Fibroblast of lung (primary cell): ENCODE results near the gene NFATC3. TPM values are rescaled to one million over a fixed set of nuclear protein-coding genes. Genes with fewer than 3 reads are reported as not detected.
"Not testable (repeated sequence)": the region's sequence is repeated elsewhere in the genome, so short reads cannot be mapped to it uniquely, and the experiment has no call there.

Experiments
- DNase-seq, 2 donors: peaks; one replicate each; pipeline versions ENCODE4 v3.0.0 to v3.0.0-alpha.2; 2010; ENCODE audit warnings: low read depth in 2 of 2
- H2AFZ ChIP-seq: 2 replicates; pipeline ENCODE4 v1.5.1; 2012; ENCODE audit warnings: low read length, control low read depth, inconsistent platforms
- H3K27ac ChIP-seq: 2 replicates; pipeline ENCODE4 v1.5.1; 2011; ENCODE audit warnings: low read length, control low read depth; ENCODE audit not compliant: insufficient read depth
- H3K27me3 ChIP-seq: 2 replicates; pipeline ENCODE4 v1.5.1; 2011; ENCODE audit warnings: mild to moderate bottlenecking, low read length; ENCODE audit not compliant: control insufficient read depth, insufficient read depth
- H3K36me3 ChIP-seq: 2 replicates; pipeline ENCODE4 v1.5.1; 2011; ENCODE audit warnings: low read length; ENCODE audit not compliant: control insufficient read depth, insufficient read depth
- H3K4me1 ChIP-seq: 2 replicates; pipeline ENCODE4 v1.5.1; 2011; ENCODE audit warnings: low read length; ENCODE audit not compliant: control insufficient read depth, insufficient read depth; ENCODE audit errors: extremely low read depth
- H3K4me2 ChIP-seq: 2 replicates; pipeline ENCODE4 v1.5.1; 2011; ENCODE audit warnings: low read length, control low read depth; ENCODE audit not compliant: insufficient read depth; ENCODE audit errors: extremely low read depth
- H3K4me3 ChIP-seq, 4 experiments: fragments of 200-600 bp in 1 of 4; sonication (generic) in 1 of 4; replicated peaks in 1 of 4; 2 replicates each; pipeline ENCODE4 v1.5.1; 2011 to 2016; ENCODE audit warnings: low read length in 4 of 4, low read depth in 3 of 4, mild to moderate bottlenecking in 3 of 4, control low read depth in 2 of 4, inconsistent platforms in 1 of 4, mixed read lengths in 1 of 4; ENCODE audit not compliant: insufficient read depth in 1 of 4; ENCODE audit errors: control extremely low read depth in 1 of 4
- H3K79me2 ChIP-seq: 2 replicates; pipeline ENCODE4 v1.5.1; 2012; ENCODE audit warnings: mild to moderate bottlenecking, low read length, inconsistent platforms; ENCODE audit not compliant: control insufficient read depth, insufficient read depth
- H3K9ac ChIP-seq: 2 replicates; pipeline ENCODE4 v1.5.1; 2011; ENCODE audit warnings: mild to moderate bottlenecking, low read length, control low read depth; ENCODE audit not compliant: insufficient read depth
- H3K9me3 ChIP-seq: 2 replicates; pipeline ENCODE4 v1.5.1; 2012; ENCODE audit warnings: low read depth, low read length; ENCODE audit not compliant: control insufficient read depth, insufficient read depth
- H4K20me1 ChIP-seq: 2 replicates; pipeline ENCODE4 v1.5.1; 2011; ENCODE audit warnings: low read length; ENCODE audit not compliant: control insufficient read depth, insufficient read depth; ENCODE audit errors: extremely low read depth
- EZH2 ChIP-seq: IDR thresholded peaks from 2 replicates; pipeline ENCODE4 v1.5.1; 2012; ENCODE audit warnings: low read length, control low read depth, mild to moderate bottlenecking; ENCODE audit errors: missing control alignments
- polyA plus RNA-seq, 2 donors: library from polyadenylated mRNA; depleted of rRNA in 1 of 2; stranded (reverse) in 1 of 2; unstranded in 1 of 2; fragments of >200 nt; gene quantifications; 2 replicates each; pipeline ENCODE4 v1.2.1, GENCODE V29; 2011 to 2012; ENCODE audit warnings: missing spikeins in 1 of 2
- total RNA-seq: library from RNA; depleted of rRNA; stranded (reverse); fragments of >200 nt; gene quantifications from 2 replicates; pipeline ENCODE4 v1.2.1, GENCODE V29; 2014
- TF ChIP-seq, protein P1 (sequence below), 2 donors: IDR thresholded peaks in 1 of 2; conservative IDR thresholded peaks in 1 of 2; 1 replicate in 1 of 2; 2 replicates in 1 of 2; pipeline ENCODE4 v1.5.1; 2011 to 2012; ENCODE audit warnings: low read length in 2 of 2, control low read depth in 1 of 2, inconsistent platforms in 1 of 2, low read depth in 1 of 2, mild to moderate bottlenecking in 1 of 2

Gene NFATC3
- total and polyA plus RNA-seq, 2 donors (not counting 1 experiment from before 2014, with no cell fraction given), result 9.6 to 10.6 TPM

DNA sequence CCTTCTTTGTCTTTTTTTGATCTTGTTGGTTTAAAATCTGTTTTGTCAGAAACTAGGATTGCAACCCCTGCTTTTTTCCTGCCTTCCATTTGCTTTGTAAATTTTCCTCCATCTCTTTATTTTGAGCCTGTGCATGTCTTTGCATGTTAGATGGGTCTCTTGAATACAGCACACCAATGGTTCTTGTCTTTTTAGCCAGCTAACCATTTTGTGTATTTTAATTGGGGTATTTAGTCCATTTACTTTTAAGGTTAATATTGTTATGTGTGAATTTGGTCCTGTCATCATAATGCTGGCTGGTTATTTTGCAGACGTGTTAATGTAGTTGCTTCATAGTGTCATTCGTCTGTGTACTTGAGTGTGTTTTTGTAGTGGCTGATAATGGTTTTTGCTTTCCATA is 26.2 kb downstream of the NFATC3 start:
- no peaks in the 10 kb centered on the region for H3K36me3 ChIP-seq
- H3K4me3 ChIP-seq, result no peak overlapping the region
- peaks cover 24% of the 10 kb centered on the region for H3K79me2 ChIP-seq
- H3K9ac ChIP-seq, result no peak overlapping the region
- H3K9me3 ChIP-seq, result no peaks in the 10 kb centered on the region
- no peaks in the 10 kb centered on the region for H4K20me1 ChIP-seq
- no peak overlapping the region for H2AFZ ChIP-seq
- TF ChIP-seq EZH2, result no peak
- TF ChIP-seq, protein P1, sequence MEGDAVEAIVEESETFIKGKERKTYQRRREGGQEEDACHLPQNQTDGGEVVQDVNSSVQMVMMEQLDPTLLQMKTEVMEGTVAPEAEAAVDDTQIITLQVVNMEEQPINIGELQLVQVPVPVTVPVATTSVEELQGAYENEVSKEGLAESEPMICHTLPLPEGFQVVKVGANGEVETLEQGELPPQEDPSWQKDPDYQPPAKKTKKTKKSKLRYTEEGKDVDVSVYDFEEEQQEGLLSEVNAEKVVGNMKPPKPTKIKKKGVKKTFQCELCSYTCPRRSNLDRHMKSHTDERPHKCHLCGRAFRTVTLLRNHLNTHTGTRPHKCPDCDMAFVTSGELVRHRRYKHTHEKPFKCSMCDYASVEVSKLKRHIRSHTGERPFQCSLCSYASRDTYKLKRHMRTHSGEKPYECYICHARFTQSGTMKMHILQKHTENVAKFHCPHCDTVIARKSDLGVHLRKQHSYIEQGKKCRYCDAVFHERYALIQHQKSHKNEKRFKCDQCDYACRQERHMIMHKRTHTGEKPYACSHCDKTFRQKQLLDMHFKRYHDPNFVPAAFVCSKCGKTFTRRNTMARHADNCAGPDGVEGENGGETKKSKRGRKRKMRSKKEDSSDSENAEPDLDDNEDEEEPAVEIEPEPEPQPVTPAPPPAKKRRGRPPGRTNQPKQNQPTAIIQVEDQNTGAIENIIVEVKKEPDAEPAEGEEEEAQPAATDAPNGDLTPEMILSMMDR (conservative IDR thresholded peaks at IDR 0.05 in 1 of 2, IDR thresholded peaks at IDR 0.05 in 1 of 2; ENCODE audit: low read depth in 1 of 2, low read length in 2 of 2), result no peak
- H3K4me1 ChIP-seq, result no peaks in the 10 kb centered on the region
- H3K27me3 ChIP-seq, result no peaks in the 10 kb centered on the region
- H3K27ac ChIP-seq, result no peak overlapping the region
- H3K4me2 ChIP-seq, result no peak overlapping the region
- no peak for DNase-seq

DNA sequence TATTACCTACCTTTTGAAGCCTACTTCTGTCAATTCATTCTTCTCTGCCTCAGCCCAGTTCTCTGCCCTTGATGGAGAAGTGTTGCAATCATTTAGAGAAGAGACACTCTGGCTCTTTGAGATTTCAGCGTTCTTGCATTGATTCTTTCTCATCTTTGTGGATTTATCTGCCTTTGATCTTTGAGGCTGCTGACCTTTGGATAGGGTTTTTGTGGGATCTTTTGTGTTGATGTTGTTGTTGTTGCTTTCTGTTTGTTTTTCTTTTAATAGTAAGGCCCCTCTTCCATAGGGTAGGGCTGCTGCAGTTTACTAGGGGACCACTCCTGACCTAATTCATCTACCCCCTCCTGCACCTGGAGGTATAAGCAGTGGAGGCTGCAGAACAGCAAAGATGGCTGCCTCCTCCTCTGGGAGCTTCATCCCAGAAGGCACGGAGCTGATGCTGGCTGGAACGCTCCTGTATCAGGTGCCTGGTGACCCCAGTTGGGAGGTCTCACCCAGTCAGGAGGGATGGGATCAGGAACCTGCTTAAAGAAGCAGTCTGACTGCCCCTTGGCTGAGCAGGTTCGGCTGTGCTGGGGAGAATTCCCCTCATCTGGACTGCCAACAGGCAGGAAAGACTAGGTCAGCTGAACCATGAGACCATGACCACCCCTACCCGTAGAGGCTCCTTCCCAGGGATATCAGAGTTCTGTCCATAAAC is 28.0 kb downstream of the NFATC3 start:
- Histone ChIP-seq H3K36me3 (no peaks in the 10 kb centered on the region), H3K4me2 (no peak overlapping the region), H3K27me3 (no peaks in the 10 kb centered on the region), H3K4me3 (no peak overlapping the region), H3K4me1 (no peaks in the 10 kb centered on the region), H3K9me3 (no peaks in the 10 kb centered on the region), H4K20me1 (no peaks in the 10 kb centered on the region), H3K79me2 (peaks cover 28% of the 10 kb centered on the region), H3K27ac (no peak overlapping the region), H2AFZ (no peak overlapping the region), H3K9ac (no peak overlapping the region)
- no peak for DNase-seq
- no peak for TF ChIP-seq EZH2
- TF ChIP-seq, protein P1 (conservative IDR thresholded peaks at IDR 0.05 in 1 of 2, IDR thresholded peaks at IDR 0.05 in 1 of 2; ENCODE audit: low read depth in 1 of 2, low read length in 2 of 2), result no peak

DNA sequence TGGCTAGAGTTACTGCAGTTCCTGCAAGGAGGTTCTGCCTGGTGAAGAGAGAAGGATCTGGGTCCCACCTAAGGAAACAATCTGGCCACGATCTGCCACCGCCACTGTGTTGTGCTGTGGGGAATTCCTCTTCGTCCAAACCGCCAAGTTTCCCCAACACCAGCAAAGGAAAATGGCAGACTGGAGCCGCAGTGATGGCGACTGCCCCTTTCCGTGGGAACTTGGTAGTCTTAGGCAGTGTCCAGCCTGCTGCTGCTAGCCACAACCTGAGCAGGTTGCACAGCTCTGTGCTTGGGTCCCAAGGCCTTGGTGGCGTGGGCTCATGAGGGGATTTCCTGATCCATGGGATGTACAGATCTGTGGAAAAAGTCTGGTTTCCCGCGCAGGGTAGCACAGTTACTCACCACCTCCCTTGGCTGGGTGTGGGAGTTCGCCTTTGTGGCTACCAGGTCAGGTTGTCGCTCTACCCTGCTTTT is 28.6 kb downstream of the NFATC3 start:
- H3K79me2 ChIP-seq, result peaks cover 28% of the 10 kb centered on the region
- TF ChIP-seq EZH2, result no peak
- TF ChIP-seq, protein P1 (conservative IDR thresholded peaks at IDR 0.05 in 1 of 2, IDR thresholded peaks at IDR 0.05 in 1 of 2; ENCODE audit: low read depth in 1 of 2, low read length in 2 of 2), result no peak

DNA sequence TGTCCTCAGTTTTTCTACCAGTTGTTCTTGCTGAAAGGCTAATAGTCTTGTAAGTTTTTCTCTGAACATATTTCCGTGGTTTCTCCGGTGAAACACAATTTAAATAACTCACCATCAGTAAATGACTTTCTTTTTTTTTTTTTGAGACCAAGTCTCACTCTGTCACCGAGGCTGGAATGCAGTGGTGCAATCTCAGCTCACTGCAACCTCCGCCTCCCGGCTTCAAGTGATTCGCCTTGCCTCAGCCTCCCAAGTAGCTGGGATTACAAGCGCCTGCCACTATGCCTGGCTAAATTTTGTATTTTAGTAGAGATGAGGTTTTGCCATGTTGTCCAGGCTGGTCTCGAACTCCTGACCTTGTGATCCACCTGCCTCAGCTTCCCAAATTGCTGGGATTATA is 29.8 kb downstream of the NFATC3 start:
- not testable (repeated sequence) for H2AFZ ChIP-seq, H3K27me3 ChIP-seq, H3K27ac ChIP-seq, H3K4me1 ChIP-seq, H3K9me3 ChIP-seq, H3K4me2 ChIP-seq, H3K36me3 ChIP-seq, H3K9ac ChIP-seq, H4K20me1 ChIP-seq, H3K4me3 ChIP-seq
- peak in 1 of 2 donors; percentile 8 for DNase-seq
- H3K79me2 ChIP-seq, result peaks cover 24% of the 10 kb centered on the region

More for the DNA sequence above, 28.6 kb downstream of the NFATC3 start:
- Histone ChIP-seq H3K4me1 (no peaks in the 10 kb centered on the region), H3K9me3 (no peaks in the 10 kb centered on the region), H4K20me1 (no peaks in the 10 kb centered on the region), H3K4me3 (no peak overlapping the region), H3K27me3 (no peaks in the 10 kb centered on the region), H2AFZ (no peak overlapping the region), H3K9ac (no peak overlapping the region), H3K27ac (no peak overlapping the region), H3K36me3 (no peaks in the 10 kb centered on the region), H3K4me2 (no peak overlapping the region)
- no peak for DNase-seq
